Regular cardiac myocyte (primary cell): ENCODE results near the gene TBX1. TPM values are rescaled to one million over a fixed set of nuclear protein-coding genes. Genes with fewer than 3 reads are reported as not detected.

Experiments
- total RNA-seq: library from RNA; depleted of rRNA; stranded (reverse); fragments of >200 nt; gene quantifications from 2 replicates; pipeline ENCODE4 v1.2.3, GENCODE V29; 2014

Gene TBX1
- under 0.01 and 0.85 TPM in 2 replicates for total RNA-seq

GRCh38 chr22:19760058-19760950 lies at the start of gene TBX1:
Gene TBX1, plus strand, starts transcription at chr22:19760778. Its CDS starts 66 bp downstream, at chr22:19760844.

DNA sequence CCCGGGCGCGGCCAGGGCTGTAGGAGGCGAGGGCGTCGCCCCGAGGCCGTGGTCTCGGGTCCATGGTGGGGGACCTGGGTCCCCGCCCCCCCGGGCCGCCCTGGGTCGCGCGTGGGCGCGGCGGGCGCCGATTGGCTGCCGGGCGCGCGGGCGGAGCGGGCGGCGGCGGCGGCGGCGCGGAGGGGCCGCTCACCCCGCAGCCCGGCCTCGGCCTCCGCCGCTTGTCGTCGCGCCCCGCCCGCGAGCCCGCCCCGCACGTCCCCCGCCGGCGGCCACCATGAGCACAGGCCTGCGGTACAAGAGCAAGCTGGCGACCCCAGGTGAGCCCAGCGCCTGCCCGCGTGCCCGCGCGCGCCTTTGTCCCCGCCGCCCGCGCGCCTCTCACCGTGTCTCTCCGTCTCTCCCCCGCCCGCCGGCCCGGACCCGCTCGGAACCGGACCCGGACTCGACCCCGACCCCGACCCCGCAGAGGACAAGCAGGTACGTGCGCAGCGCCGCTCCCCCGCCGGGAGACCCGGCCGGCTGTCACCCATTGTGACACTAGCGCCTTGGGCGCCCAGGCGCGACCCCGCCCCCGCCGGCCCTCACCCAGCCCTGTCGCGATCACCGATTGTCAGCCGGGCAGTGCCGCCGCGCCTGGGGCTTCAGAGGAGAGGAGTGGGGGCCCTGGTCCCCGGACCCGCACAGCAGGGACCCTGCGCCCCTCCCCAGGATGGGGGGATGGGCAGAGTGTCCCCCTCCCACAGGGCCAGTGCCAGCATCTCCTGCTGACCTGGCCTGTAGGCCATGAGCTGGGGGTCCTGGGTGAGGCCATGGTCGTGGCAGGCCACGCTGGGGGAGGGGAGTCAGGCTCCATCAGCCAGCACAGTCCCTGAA lies 46.0 kb upstream of the TBX1 start, which contains the start of gene SEPTIN5:
SEPTIN5 (plus strand) TSS at position 192 of the 876 bp plus-strand sequence; CDS start at position 278, 86 bp downstream.

GRCh38 chr22:19723232-19723982 lies 37.2 kb upstream of the TBX1 start, which contains the start of gene GP1BB:
Gene GP1BB, plus strand, starts transcription at chr22:19723539. Its CDS starts 31 bp downstream, at chr22:19723570.

Other genes starting within 250 kb of the TBX1 start
- 2.5 and 2.8 TPM in 2 replicates for gene CLDN5, start 236.4 kb upstream of the TBX1 start, total RNA-seq
- 12.1 and 39.2 TPM in 2 replicates for gene SEPTIN5, start 46.3 kb upstream of the TBX1 start, total RNA-seq
- 0.77 and 2.5 TPM in 2 replicates for gene GP1BB, start 37.2 kb upstream of the TBX1 start, total RNA-seq
- 3.1 and 6.9 TPM in 2 replicates for gene GNB1L, start 94.1 kb downstream of the TBX1 start, total RNA-seq
- 8.2 and 8.5 TPM in 2 replicates for gene RTL10, start 94.1 kb downstream of the TBX1 start, total RNA-seq
- 340 and 403 TPM in 2 replicates for gene COMT, start 181.0 kb downstream of the TBX1 start, total RNA-seq
- gene TXNRD2, start 181.0 kb downstream of the TBX1 start, total RNA-seq: 13.5 and 17.4 TPM in 2 replicates